Fibroblast of mammary gland (primary cell): ENCODE measurements around the gene CD300C.

ENCODE experiments used
- DNase-seq: peaks from one replicate; pipeline ENCODE4 v3.0.0-alpha.2; 2010; ENCODE audit warnings: low read depth
- H3K4me3 ChIP-seq: 2 replicates; pipeline ENCODE4 v1.5.1; 2011; ENCODE audit warnings: low read depth, mild to moderate bottlenecking, low read length, moderate library complexity; ENCODE audit not compliant: control insufficient read depth
- TF ChIP-seq, protein P1 (sequence below): conservative IDR thresholded peaks from 2 replicates; pipeline ENCODE4 v1.5.1; 2011; ENCODE audit warnings: low read depth, low read length, inconsistent platforms; ENCODE audit not compliant: control insufficient read depth, insufficient read depth

Gene CD300C

DNA sequence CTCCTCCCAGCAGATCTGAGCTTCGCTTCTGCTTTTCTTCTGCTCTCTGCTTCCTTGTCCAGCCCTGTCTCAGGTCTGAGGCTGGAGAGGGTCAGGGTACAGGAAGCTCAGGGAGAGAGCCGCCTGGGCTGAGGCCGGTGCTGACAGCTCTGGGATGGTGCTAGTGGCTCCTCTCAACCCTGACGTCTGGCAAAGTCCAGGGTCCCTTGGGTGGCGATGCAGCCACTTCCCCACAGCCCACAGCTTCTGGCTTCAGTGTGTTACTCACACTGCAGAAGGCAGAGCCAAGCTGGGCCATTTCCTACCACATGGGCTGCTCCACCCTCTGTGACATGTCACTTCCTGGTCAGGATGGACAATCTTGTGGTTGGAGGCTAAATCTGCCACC lies at the start of gene CD300C:
TSS of gene CD300C (minus strand) at position 273 of the 388 bp plus-strand sequence. CDS start 333 bp downstream, outside the sequence.
- no peak within 1 kb of the TSS for H3K4me3 ChIP-seq
- DNase-seq = no peak
- TF ChIP-seq, protein P1, sequence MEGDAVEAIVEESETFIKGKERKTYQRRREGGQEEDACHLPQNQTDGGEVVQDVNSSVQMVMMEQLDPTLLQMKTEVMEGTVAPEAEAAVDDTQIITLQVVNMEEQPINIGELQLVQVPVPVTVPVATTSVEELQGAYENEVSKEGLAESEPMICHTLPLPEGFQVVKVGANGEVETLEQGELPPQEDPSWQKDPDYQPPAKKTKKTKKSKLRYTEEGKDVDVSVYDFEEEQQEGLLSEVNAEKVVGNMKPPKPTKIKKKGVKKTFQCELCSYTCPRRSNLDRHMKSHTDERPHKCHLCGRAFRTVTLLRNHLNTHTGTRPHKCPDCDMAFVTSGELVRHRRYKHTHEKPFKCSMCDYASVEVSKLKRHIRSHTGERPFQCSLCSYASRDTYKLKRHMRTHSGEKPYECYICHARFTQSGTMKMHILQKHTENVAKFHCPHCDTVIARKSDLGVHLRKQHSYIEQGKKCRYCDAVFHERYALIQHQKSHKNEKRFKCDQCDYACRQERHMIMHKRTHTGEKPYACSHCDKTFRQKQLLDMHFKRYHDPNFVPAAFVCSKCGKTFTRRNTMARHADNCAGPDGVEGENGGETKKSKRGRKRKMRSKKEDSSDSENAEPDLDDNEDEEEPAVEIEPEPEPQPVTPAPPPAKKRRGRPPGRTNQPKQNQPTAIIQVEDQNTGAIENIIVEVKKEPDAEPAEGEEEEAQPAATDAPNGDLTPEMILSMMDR = no peak

DNA sequence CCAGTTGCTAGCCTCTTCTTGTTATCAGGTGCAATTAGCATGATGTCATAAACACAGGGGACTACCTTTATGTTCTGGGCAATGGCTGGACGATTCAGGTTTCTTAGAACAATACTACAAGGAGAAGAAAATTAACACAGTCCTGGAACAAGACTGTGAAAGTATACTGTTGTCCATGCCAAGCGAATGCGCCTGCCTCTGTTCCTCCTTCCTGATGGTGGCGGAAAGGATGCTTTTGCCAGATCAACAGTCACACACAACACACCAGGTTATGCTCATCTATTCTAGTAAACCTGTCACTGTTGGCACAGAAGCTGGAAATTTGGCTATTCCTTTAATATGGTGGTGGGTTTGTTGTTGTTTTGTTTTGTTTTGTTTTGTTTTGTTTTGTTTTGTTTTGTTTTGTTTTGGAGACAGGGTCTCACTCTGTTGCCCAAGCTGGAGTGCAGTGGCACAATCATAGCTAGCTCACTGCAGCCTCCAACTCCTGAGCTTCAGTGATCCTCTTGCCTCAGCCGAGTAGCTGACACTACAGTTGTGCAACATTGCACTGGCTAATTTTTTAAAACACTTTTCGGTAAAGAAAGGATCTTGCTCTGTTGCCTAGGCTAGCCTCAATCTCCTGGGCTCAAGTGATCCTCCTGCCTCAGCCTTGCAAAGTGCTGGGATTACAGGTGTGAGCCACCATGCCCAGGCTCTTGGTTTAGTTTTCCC lies 49.3 kb upstream of the CD300C start:
- no peak for DNase-seq
- no peak overlapping the region for H3K4me3 ChIP-seq
- TF ChIP-seq, protein P1 = no peak

GRCh38 chr17:74592087-74592990 lies 46.4 kb upstream of the CD300C start, which contains the start of gene CD300LD:
TSS of gene CD300LD (minus strand) at chr17:74592283. CDS start at chr17:74592202, 81 bp downstream.
- TF ChIP-seq, protein P1 = no peak
- H3K4me3 ChIP-seq = no peak within 1 kb of the TSS
- DNase-seq = peak; percentile 60

DNA sequence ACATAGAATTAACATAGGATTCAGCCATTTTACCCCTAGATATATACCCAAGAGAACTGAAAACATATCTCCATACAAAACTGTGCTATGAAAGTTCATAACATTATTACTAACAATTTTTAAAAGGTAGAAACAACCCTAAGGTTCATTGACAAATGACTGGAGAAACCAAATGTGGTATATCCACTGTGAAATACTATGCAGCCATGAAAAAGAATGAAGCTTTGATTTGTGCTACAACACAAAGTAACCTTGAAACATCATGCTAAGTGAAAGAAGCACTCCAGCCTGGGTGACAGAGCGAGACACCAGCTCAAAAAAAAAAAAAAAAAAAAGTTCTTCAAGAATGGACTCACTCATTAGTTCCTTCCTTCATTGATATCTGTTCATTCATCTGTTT lies 45.6 kb upstream of the CD300C start:
- TF ChIP-seq, protein P1 = no peak
- H3K4me3 ChIP-seq = no peak overlapping the region
- DNase-seq = no peak

- DNase-seq = no peak
- no peak overlapping the region for H3K4me3 ChIP-seq
- TF ChIP-seq, protein P1 = no peak
Measured at GRCh38 chr17:74585711-74586110, 39.8 kb upstream of the CD300C start.

- DNase-seq = no peak
- TF ChIP-seq, protein P1 = no peak
- no peak overlapping the region for H3K4me3 ChIP-seq
Measured at GRCh38 chr17:74584292-74585060, 38.6 kb upstream of the CD300C start.
